Peyer's patch (tissue), 4 donors: Measurements from ENCODE around the gene CSNK1G1. TPM values are rescaled to one million over a fixed set of nuclear protein-coding genes. Genes with fewer than 3 reads are reported as not detected.

Experiments
- DNase-seq, 3 donors: peaks; one replicate each; pipeline ENCODE4 v3.0.0-alpha.2; 2017 to 2019
- H3K27ac ChIP-seq, 4 donors: fragments of 200-600 bp; sonication (generic); one replicate each; pipeline ENCODE4 v1.5.1; 2016 to 2019
- H3K27me3 ChIP-seq, 2 donors: fragments of 200-600 bp; sonication (generic); one replicate each; pipeline ENCODE4 v1.5.1; 2019
- H3K36me3 ChIP-seq, 3 donors: fragments of 200-600 bp; sonication (generic); one replicate each; pipeline ENCODE4 v1.5.1; 2016 to 2019
- H3K4me1 ChIP-seq, 4 donors: fragments of 200-600 bp; sonication (generic); one replicate each; pipeline ENCODE4 v1.5.1; 2016 to 2019
- H3K4me3 ChIP-seq, 4 donors: fragments of 200-600 bp; sonication (generic); 1 replicate in 3 of 4; 2 replicates in 1 of 4; pipeline ENCODE4 v1.5.1; 2016 to 2019; ENCODE audit warnings: mild to moderate bottlenecking in 1 of 4
- H3K9me3 ChIP-seq, 4 donors: fragments of 200-600 bp; sonication (generic); one replicate each; pipeline ENCODE4 v1.5.1; 2016 to 2019; ENCODE audit warnings: mild to moderate bottlenecking in 1 of 4
- POLR2A ChIP-seq, 2 donors: fragments of 450-650 bp; IDR thresholded peaks; one replicate each; pipeline ENCODE4 v1.5.1; 2017; ENCODE audit warnings: antibody characterized with exemption in 2 of 2, mild to moderate bottlenecking in 2 of 2, moderate library complexity in 2 of 2
- total RNA-seq, 4 donors: library from RNA; depleted of rRNA; stranded (reverse); fragments of >200 nt; gene quantifications; one replicate each; pipeline ENCODE4 v1.1.0, GENCODE V29; 2016
- TF ChIP-seq, protein P1 (sequence below), 6 experiments: fragments of 450-650 bp in 4 of 6; fragments of 200-600 bp in 2 of 6; sonication (generic) in 1 of 6; IDR thresholded peaks; one replicate each; pipeline ENCODE4 v1.5.1; 2017 to 2019; ENCODE audit warnings: antibody characterized with exemption in 6 of 6, mild to moderate bottlenecking in 3 of 6, moderate library complexity in 1 of 6

Gene CSNK1G1
- total RNA-seq, 4 donors from 2014 or later = 12.3 to 36.5 (median 24.2) TPM

DNA sequence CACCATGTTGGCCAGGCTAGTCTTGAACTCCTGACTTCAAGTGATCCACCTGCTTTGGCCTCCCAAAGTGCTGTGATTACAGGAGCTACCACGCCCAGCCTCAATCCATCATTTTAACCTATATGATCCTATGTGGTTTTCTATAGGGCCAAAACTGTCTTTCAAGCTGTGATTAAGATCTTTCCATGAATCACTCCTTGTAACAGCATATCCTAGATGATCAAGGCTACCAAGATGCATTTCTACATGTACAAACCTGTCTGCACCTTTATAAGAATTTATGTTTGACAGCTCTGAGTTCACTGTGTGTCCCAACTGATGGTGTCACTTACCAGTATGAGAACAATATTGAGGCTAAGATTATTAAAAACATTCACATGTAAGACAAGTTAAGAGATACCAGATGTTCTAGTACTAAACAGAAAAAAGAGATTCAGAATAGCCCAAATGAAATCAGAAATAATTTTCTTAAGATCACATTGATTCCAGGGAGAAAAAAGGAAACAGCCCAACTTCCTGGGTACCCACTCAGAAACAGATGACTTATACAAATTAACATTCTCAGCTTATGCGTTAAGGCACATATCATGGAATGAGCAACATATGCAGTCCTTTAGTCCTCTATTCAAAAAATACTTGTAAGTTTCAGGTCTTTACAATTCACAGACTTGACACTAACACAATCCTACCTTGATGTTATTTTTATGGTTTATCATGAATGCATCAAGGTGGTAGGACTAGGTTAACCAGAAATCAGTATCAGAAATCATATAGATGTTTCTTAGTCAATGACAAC is 168.4 kb downstream of the CSNK1G1 start:
- Histone ChIP-seq H3K9me3 (no peaks in the 10 kb centered on the region), H3K27me3 (no peaks in the 10 kb centered on the region), H3K36me3 (peaks cover 0 to 10% (median 0%) of the 10 kb centered on the region in 3 donors), H3K27ac (no peak overlapping the region), H3K4me1 (no peaks in the 10 kb centered on the region), H3K4me3 (no peak overlapping the region)
- no peak for DNase-seq
- TF ChIP-seq, protein P1, sequence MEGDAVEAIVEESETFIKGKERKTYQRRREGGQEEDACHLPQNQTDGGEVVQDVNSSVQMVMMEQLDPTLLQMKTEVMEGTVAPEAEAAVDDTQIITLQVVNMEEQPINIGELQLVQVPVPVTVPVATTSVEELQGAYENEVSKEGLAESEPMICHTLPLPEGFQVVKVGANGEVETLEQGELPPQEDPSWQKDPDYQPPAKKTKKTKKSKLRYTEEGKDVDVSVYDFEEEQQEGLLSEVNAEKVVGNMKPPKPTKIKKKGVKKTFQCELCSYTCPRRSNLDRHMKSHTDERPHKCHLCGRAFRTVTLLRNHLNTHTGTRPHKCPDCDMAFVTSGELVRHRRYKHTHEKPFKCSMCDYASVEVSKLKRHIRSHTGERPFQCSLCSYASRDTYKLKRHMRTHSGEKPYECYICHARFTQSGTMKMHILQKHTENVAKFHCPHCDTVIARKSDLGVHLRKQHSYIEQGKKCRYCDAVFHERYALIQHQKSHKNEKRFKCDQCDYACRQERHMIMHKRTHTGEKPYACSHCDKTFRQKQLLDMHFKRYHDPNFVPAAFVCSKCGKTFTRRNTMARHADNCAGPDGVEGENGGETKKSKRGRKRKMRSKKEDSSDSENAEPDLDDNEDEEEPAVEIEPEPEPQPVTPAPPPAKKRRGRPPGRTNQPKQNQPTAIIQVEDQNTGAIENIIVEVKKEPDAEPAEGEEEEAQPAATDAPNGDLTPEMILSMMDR (IDR thresholded peaks at IDR 0.05) = no peak
- TF ChIP-seq POLR2A (IDR thresholded peaks at IDR 0.05) = no peak

DNA sequence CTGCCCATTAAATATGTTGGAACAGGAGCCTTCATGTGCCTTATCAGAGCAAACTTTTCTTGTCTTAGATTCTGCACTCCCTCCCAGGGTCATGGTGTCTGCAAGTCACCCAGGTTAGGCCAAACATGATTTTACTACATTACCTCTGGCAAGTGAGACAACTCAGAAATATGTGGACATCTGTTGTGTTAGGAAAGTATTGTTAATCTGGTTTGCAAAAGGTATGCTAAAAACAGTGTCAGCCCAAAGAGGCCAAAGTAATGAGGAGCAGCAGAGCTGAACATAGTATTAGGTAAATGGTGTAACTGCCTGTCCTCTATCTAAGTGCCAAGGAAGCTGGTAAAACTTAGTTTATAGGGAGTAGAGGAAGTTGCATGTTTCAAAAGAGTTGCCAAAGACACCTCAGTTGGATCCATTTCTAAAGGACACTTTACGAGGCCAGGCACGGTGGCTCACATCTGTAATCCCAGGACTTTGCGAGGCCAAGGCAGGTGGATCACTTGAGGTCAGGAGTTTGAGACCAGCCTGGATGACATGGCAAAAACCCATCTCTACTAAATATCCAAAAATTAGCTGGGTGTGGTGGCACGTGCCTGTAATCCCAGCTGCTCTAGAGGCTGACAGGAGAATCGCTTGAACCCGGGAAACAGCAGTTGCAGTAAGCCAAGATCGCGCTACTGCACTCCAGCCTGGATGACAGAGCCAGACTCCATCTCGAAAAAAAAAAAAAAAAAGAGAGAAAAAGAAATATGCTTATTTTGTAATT is 170.6 kb downstream of the CSNK1G1 start:
- H3K4me3 ChIP-seq = no peak overlapping the region
- no peaks in the 10 kb centered on the region for H3K4me1 ChIP-seq
- peaks cover 0 to 10% (median 0%) of the 10 kb centered on the region in 3 donors for H3K36me3 ChIP-seq
- no peaks in the 10 kb centered on the region for H3K9me3 ChIP-seq
- TF ChIP-seq, protein P1 (IDR thresholded peaks at IDR 0.05) = no peak
- TF ChIP-seq POLR2A (IDR thresholded peaks at IDR 0.05) = no peak
- no peaks in the 10 kb centered on the region for H3K27me3 ChIP-seq
- no peak overlapping the region for H3K27ac ChIP-seq
- no peak for DNase-seq

DNA sequence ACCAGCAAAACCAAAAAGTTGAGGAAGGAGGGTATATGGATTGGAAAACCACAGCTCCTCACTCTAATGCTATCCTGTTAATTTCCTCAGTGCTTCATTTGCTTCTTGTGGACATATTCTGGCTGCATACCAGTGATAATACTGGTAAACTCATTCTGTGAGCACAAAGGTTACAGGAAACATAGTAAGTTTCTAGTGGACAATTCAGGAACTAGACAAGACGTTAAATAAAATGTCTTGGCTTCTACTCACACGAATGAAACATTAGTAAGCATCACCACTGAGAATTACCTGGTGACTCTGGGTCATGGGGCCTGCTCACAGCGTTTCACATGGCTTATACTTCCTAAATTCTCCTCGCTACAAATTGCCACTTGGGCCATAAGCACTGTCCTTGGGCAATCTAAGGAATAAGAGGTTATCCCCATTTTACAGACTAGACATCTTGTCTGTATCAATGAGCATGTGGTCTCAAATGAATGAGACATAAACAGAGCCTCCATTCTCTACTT is 173.1 kb downstream of the CSNK1G1 start:
- no peak for TF ChIP-seq POLR2A (IDR thresholded peaks at IDR 0.05)
- TF ChIP-seq, protein P1 (IDR thresholded peaks at IDR 0.05) = no peak
- Histone ChIP-seq H3K4me3 (no peak overlapping the region), H3K36me3 (peaks cover 0 to 6% (median 0%) of the 10 kb centered on the region in 3 donors), H3K27ac (no peak overlapping the region), H3K9me3 (no peaks in the 10 kb centered on the region), H3K4me1 (no peaks in the 10 kb centered on the region), H3K27me3 (no peaks in the 10 kb centered on the region)
- no peak for DNase-seq

DNA sequence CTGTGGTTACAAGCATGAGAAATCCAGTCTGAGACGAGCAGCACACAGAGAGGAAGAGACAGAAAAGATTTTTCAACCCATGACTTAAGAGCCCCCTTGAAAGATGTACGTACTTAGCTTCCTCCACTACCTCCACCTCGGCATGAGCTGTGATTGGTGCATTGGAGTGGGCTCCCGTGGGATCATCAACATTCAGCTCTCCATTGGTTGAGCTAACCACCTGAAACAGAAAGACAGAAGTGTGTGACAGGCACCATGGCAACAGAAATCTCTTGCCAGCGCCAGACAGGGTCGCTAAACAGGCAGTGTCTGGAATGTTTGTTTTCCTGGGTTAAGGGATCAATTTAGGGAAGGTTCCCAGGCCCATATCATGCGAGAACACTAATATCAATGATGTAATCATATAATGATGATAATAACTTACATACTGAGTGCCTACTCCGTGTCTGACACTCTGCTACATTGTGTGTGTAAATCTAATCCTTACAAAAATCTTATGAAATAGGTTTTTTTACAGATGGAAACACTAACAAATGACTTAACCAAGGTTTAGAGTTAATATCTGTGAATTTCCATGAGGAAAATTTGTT is 175.6 kb downstream of the CSNK1G1 start:
- no peak overlapping the region for H3K4me3 ChIP-seq
- H3K9me3 ChIP-seq = no peaks in the 10 kb centered on the region
- H3K4me1 ChIP-seq = no peaks in the 10 kb centered on the region
- no peaks in the 10 kb centered on the region for H3K27me3 ChIP-seq
- TF ChIP-seq POLR2A (IDR thresholded peaks at IDR 0.05) = no peak
- TF ChIP-seq, protein P1 (IDR thresholded peaks at IDR 0.05) = no peak
- DNase-seq = peak in 1 of 3 donors; percentile 51
- H3K27ac ChIP-seq = no peak overlapping the region
- peaks cover 0 to 20% (median 0%) of the 10 kb centered on the region in 3 donors for H3K36me3 ChIP-seq

DNA sequence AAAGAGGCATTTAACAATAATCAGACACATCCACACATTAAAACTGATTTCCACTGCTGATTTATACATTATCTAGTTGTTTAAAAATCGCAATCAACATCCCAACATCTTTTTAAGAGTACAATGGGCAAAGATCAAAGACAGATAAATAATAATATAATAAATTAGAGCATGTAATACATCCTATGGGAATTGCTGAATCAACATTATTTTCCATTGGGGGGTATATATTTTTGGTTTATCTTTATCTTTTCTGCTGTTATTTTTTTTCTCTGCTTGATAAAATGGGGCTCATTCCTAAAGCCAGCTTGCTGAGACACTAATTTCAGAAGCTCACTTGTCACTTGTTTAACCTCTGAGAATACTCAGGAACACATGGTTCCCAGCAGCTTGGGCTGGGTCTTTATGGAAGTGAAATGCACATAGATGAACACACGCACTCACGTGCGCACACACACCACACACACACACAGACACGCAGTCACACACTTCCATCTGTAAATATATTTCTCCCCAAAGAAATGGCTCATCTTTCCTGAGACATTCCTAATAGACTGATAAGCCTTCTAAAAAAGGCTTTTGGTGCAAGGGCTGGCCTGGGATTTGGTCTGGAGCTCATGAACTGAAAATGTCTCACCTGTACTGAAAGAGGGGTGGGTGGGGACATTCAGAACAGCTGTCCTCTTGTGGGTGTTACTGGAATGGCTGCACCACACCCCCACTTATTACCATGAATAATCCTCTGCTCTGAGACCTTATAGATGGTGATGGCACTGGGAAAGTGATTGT is 189.7 kb downstream of the CSNK1G1 start:
- TF ChIP-seq, protein P1 (IDR thresholded peaks at IDR 0.05) = no peak
- TF ChIP-seq POLR2A (IDR thresholded peaks at IDR 0.05) = no peak
- DNase-seq = no peak

More for the DNA sequence above, 189.7 kb downstream of the CSNK1G1 start:
- Histone ChIP-seq H3K4me1 (peaks cover 0 to 15% (median 7%) of the 10 kb centered on the region in 4 donors), H3K4me3 (no peak overlapping the region), H3K9me3 (no peaks in the 10 kb centered on the region), H3K36me3 (peaks cover 0 to 8% (median 0%) of the 10 kb centered on the region in 3 donors), H3K27ac (no peak overlapping the region), H3K27me3 (no peaks in the 10 kb centered on the region)
